T-helper 17 cell (primary cell): ENCODE results near the gene TSEN54. TPM values are rescaled to one million over a fixed set of nuclear protein-coding genes. Genes with fewer than 3 reads are reported as not detected.
A peak's percentile ranks its signal among the peaks of the same experiment; 100 is the strongest.

ENCODE experiments used
- ATAC-seq: fragments of 150-1000 bp; cut with Tn5 transposase; 2 replicates; pipeline ENCODE4 v1.10.0; 2021; ENCODE audit warnings: mild to moderate bottlenecking, moderate library complexity
- DNase-seq, 3 donors: peaks; one replicate each; pipeline versions ENCODE4 v3.0.0 to v3.0.0-alpha.2; 2020 to 2021
- H3K9me3 ChIP-seq: one replicate; pipeline ENCODE4 v1.7.0; 2013; ENCODE audit warnings: low read length, mild to moderate bottlenecking; ENCODE audit not compliant: control insufficient read depth, poor library complexity, severe bottlenecking
- H3K27ac Mint-ChIP-seq: one replicate; pipeline ENCODE4 v1.8.0; 2022; ENCODE audit warnings: mild to moderate bottlenecking, moderate library complexity, mixed read lengths
- H3K27me3 Mint-ChIP-seq: one replicate; pipeline ENCODE4 v1.8.0; 2022; ENCODE audit warnings: mixed read lengths
- H3K36me3 Mint-ChIP-seq: one replicate; pipeline ENCODE4 v1.8.0; 2022; ENCODE audit warnings: low read depth, mixed read lengths
- H3K4me1 Mint-ChIP-seq: one replicate; pipeline ENCODE4 v1.8.0; 2022; ENCODE audit warnings: mild to moderate bottlenecking, mixed read lengths
- H3K4me3 Mint-ChIP-seq: one replicate; pipeline ENCODE4 v1.8.0; 2022; ENCODE audit warnings: mild to moderate bottlenecking, moderate library complexity, mixed read lengths
- total RNA-seq, 4 donors: library from RNA in 2 of 4; stranded (reverse) in 2 of 4; gene quantifications; one replicate each; pipeline ENCODE4 v1.2.3 and lab custom pipeline; 2022 to 2026

TSEN54 gene
- total RNA-seq, 2 donors from 2014 or later, result 49.7 to 56.5 TPM

DNA sequence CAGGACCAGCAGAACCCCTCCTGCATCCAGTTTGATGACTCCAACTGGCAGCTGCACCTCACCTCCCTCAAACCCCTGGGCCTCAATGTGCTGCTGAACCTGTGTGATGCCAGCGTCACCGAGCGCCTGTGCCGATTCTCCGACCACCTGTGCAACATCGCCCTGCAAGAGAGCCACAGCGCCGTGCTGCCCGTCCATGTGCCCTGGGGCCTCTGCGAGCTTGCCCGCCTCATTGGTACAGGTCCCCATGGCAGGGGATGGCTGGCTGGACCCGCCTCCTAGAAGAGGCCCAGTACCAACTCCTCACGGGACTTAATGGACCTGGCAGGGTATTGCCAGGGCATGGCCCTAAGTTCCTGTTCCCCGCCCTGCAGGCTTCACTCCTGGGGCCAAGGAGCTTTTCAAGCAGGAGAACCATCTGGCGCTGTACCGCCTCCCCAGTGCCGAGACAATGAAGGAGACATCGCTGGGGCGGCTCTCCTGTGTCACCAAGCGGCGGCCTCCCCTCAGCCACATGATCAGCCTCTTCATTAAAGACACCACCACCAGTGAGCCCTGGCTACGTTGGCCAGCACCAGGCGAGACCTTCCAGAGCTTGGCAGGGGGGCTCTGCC lies 23.7 kb upstream of the TSEN54 start:
- H3K27ac Mint-ChIP-seq, result no peak overlapping the region
- no peaks in the 10 kb centered on the region for H3K9me3 ChIP-seq
- ATAC-seq (no peak), DNase-seq (no peak)
- no peak overlapping the region for H3K4me3 Mint-ChIP-seq
- H3K27me3 Mint-ChIP-seq, result no peaks in the 10 kb centered on the region
- peaks cover 2% of the 10 kb centered on the region for H3K4me1 Mint-ChIP-seq
- H3K36me3 Mint-ChIP-seq, result no peaks in the 10 kb centered on the region

DNA sequence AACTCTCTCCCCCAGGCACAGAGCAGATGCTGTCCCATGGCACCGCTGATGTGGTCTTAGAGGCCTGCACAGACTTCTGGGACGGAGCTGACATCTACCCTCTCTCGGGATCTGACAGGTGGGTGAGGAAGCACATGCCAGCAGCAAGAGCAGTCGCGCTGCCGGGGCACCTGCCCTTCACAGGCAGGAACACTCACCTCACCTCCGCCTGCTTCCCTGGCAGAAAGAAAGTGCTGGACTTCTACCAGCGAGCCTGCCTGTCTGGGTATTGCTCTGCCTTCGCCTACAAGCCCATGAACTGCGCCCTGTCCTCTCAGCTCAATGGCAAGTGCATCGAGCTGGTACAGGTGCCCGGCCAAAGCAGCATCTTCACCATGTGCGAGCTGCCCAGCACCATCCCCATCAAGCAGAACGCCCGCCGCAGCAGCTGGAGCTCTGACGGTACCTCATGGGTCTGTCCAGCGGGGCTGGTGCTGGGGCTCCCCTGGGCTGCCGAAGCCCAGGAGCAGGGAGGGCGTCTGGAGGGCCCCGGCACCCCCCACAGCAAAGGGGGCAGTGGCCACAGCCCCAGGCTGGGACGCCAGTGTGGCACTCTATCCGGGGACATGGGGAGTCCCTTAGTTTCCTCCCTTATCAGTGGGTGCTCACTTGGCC lies 22.7 kb upstream of the TSEN54 start:
- no peak overlapping the region for H3K4me3 Mint-ChIP-seq
- H3K4me1 Mint-ChIP-seq, result no peaks in the 10 kb centered on the region
- no peaks in the 10 kb centered on the region for H3K9me3 ChIP-seq
- H3K27me3 Mint-ChIP-seq, result no peaks in the 10 kb centered on the region
- DNase-seq, result no peak
- H3K36me3 Mint-ChIP-seq, result no peaks in the 10 kb centered on the region
- H3K27ac Mint-ChIP-seq, result no peak overlapping the region
- ATAC-seq, result no peak

DNA sequence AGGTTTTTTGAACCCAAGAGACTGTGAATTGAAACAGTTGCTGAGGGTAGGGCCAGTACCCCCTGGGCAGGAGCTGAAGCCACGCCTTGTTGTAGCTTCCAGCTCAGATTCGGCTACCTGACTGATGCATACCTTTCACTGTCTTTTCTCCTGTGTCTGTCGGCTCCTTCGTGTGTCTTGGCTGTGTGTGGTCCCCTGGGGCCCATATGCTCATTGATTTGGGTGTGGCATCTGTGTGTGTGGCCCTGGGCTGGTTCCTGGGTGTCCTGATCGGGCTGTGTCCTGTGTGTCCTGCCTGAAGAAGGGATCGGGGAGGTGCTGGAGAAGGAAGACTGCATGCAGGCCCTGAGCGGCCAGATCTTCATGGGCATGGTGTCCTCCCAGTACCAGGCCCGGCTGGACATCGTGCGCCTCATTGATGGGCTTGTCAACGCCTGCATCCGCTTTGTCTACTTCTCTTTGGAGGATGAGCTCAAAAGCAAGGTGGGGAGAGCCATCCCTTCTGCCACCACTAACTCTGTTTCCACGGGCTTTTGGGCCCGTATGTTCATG lies 21.9 kb upstream of the TSEN54 start:
- no peaks in the 10 kb centered on the region for H3K27me3 Mint-ChIP-seq
- H3K36me3 Mint-ChIP-seq, result no peaks in the 10 kb centered on the region
- ATAC-seq (no peak), DNase-seq (no peak)
- H3K9me3 ChIP-seq, result no peaks in the 10 kb centered on the region
- no peaks in the 10 kb centered on the region for H3K4me1 Mint-ChIP-seq
- no peak overlapping the region for H3K27ac Mint-ChIP-seq
- H3K4me3 Mint-ChIP-seq, result no peak overlapping the region

DNA sequence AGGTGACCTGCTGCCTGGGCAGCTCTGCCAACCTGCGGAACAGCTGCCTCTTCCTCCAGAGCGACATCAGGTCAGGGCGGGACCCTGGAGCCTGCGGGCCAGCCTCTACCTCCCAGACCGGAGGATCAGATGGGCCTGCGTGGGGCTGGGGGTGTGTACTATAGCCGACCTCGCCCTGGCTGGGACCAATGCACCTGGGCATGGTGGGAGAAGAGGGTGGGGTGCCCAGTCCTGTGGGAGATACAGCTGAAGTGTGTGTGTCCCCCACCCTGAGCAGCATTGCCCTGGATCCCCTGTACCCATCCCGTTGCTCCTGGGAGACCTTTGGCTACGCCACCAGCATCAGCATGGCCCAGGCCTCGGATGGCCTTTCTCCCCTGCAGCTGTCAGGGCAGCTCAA lies 20.3 kb upstream of the TSEN54 start:
- ATAC-seq (no peak), DNase-seq (no peak)
- Mint-ChIP-seq H3K4me3 (no peak overlapping the region), H3K4me1 (no peaks in the 10 kb centered on the region), H3K27ac (no peak overlapping the region), H3K27me3 (no peaks in the 10 kb centered on the region), H3K36me3 (no peaks in the 10 kb centered on the region)
- no peaks in the 10 kb centered on the region for H3K9me3 ChIP-seq

DNA sequence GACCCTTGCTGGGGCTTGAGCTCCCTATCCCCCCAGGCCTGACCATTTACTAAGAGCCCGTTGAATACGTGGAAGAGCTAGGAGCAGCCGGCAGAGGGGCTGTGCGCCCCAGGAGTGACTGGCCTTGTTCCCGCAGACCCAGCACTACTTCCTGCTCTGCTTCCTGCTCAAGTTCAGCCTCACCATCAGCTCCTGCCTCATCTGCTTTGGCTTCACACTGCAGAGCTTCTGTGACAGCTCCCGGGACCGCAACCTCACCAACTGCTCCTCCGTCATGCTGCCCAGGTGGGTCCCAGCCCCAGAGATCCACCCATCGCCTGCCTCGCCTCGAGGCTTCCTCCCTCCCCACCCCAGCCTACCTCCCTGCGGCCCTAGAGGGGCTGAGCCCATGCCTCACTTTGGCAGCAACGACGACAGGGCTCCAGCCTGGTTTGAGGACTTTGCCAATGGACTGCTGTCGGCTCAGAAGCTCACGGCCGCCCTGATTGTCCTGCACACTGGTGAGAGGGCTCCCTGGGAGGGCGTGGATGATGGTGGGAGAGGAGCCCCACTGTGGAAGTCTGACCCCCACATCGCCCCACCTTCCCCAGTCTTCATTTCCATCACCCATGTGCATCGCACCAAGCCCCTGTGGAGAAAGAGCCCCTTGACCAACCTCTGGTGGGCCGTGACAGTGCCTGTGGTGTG lies 18.1 kb upstream of the TSEN54 start:
- H3K27ac Mint-ChIP-seq, result no peak overlapping the region
- ATAC-seq, result peak; percentile 35
- H3K9me3 ChIP-seq, result no peaks in the 10 kb centered on the region

DNA sequence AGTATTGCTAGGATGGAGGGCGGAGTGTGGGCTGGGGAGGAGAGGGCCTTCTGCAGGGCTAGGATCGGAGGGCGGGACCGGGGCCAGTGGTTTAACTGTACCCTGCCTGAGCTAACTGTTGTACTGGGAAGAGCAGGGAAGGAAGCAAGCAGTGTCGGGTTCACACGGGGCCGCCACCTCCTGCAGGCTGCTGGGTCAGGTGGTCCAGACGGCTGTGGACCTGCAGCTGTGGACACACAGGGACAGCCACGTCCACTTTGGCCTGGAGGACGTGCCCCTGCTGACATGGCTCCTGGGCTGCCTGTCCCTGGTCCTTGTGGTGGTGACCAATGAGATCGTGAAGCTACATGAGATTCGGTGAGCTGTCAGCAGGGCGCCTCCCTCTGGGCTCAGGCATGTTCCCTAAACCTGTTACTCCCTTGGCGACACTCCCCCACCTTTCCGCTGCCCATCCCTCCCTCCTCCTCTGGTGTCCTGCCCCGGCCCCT lies 17.6 kb upstream of the TSEN54 start:
- Mint-ChIP-seq H3K27me3 (no peaks in the 10 kb centered on the region), H3K4me1 (no peaks in the 10 kb centered on the region), H3K27ac (no peak overlapping the region), H3K4me3 (peak overlapping the region; percentile 15), H3K36me3 (no peaks in the 10 kb centered on the region)
- DNase-seq (no peak), ATAC-seq (no peak)
- H3K9me3 ChIP-seq, result no peaks in the 10 kb centered on the region

More for the DNA sequence above, 18.1 kb upstream of the TSEN54 start:
- Mint-ChIP-seq H3K36me3 (no peaks in the 10 kb centered on the region), H3K27me3 (no peaks in the 10 kb centered on the region), H3K4me3 (peak overlapping the region; percentile 15), H3K4me1 (no peaks in the 10 kb centered on the region)
- DNase-seq, result no peak

DNA sequence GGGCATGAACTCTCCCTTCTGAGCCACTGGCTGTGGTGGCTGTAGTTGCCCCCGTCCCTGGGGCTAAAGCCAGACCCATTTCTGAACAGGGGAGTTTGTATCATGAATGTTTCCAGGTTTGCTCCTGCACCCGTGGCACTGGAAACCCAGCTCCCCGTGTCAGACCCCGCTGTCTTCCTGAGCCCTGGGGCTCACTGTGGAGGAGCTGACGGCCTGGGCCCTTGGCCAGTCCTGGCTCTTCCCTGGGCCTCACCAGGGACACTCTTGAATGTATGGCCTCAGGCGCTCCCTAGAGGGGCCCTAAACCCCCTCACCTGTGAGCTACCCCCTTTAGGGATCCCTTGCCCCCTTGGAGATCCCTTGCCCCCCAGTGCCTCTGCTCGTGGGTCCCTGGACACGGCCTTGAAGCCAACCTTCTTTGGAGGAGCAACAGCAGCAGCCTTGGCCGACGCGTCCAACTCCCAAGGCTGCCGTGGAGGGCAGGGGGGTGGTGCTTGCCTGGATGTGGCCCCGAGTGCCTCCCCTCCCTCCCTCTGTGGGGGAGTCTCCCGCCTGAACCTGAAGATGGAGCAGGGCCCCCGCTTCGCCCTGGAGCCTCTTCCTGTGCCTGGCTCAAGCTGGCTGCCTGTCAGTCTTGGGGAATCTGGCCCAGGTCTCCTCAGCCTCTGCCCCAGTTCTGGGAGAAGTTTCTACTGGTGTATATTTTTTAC lies 16.9 kb upstream of the TSEN54 start:
- Mint-ChIP-seq H3K36me3 (no peaks in the 10 kb centered on the region), H3K27ac (no peak overlapping the region), H3K4me1 (no peaks in the 10 kb centered on the region), H3K4me3 (no peak overlapping the region), H3K27me3 (no peaks in the 10 kb centered on the region)
- H3K9me3 ChIP-seq, result no peaks in the 10 kb centered on the region
- ATAC-seq, result no peak
- no peak for DNase-seq

DNA sequence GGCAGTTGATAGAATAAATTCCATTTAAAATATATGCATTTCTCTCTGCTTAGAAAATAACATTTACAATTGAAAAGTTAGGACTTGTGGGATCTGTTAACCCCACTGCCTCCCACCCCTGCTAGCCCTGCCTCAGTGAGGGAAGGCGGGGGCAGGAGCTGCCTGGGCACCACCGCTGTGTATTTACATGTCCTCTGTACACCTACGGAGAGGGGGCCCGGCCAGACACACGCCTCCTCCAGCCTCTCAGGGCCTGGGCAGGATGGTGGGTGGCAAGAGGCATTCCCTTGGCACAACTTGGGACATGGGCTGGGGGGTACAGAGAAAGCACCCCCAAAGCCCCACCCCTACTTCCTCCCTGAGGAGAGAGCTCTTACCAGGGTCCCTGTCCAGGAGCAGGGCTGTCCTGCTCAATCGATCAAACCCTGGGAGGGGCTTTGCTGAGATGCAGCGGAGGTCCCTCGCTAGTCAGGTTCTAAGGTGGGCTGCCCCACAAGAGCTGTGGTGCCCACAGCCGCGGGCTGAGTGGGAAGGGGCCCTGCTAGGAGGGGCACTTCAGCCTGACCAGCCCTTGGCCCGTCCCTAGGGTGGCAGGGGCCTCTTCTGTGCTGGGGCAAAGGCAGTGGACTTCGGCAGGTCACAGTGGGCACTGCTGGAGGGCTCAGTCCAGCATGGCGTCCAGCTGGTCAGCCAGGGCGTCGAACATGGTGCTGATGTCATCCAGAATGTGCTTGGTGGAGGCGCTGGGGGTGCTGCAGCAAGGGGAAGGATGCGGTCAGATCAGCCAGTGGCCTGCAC lies 15.7 kb upstream of the TSEN54 start:
- Mint-ChIP-seq H3K27ac (no peak overlapping the region), H3K4me3 (no peak overlapping the region), H3K4me1 (no peaks in the 10 kb centered on the region)

DNA sequence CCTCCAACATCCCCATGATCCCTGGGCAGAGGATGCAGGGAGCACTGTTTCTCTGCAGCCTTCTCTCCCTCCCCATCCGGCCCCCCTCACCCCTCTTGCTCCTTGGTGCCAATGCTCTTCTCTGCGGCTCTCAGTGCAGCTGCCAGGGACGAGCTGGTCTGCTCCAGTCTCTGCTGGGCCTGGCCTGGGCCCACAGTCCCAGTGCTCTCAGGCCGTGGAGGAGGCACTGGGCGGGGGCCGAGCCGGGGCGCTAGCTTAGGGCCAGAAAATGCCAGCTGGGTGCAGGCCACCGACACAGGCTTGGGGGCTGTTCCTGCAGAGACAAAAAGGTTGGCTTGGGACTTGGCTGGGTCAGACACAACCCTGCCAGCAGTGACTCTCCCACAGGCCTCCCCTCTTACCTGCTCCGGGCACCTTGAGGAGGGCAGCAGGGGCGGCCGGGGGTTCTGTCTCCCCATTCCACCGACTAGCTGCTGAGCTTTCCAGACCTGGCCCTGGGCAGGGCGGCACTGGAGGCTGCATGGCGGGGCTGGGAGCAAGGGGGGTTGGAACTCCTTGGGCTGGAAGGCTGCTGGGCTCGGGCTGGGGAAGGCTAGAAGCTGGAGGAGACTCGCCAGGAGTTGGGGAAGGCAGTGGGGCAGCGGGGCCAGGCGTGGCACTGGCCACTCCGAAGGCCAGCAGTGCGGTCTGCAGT lies 14.8 kb upstream of the TSEN54 start:
- no peaks in the 10 kb centered on the region for H3K9me3 ChIP-seq
- ATAC-seq, result no peak
- Mint-ChIP-seq H3K4me1 (no peaks in the 10 kb centered on the region), H3K27me3 (no peaks in the 10 kb centered on the region), H3K36me3 (no peaks in the 10 kb centered on the region), H3K27ac (no peak overlapping the region), H3K4me3 (no peak overlapping the region)
- no peak for DNase-seq

More for the DNA sequence above, 15.7 kb upstream of the TSEN54 start:
- Mint-ChIP-seq H3K36me3 (no peaks in the 10 kb centered on the region), H3K27me3 (no peaks in the 10 kb centered on the region)
- ATAC-seq (no peak), DNase-seq (no peak)
- H3K9me3 ChIP-seq, result no peaks in the 10 kb centered on the region

DNA sequence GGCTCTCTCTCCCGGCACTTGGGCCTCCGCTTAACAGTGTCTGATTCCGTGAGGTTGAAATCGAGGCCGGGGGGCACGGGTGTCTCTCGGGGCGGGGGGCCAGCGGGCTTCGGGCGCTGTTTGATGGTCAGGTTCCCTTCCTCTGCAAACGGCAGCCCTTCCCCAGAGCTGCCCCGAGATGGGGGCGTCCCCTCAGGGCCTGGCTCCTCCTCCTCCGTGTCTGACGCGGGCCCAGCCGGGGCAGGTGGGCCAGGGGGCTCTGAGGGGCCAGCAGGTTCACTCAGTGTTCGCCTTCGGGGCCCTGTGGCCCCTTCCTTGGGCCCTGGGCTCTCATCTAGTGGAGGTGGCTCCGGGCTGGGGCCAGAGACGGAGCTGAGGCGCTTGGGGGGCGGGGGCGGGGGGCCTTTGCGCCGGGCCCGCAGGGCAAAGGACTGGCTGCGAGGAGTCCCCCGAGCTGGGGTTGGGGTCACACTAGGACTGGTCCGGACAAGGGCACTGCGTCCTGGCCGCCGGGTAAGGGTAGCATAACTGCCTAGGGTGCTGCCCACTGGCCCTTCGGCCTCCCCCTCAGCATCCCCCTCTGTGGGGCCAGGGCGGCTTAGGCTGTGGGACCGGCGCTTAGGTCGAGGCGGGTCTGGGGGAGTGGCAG lies 14.1 kb upstream of the TSEN54 start:
- DNase-seq (no peak), ATAC-seq (no peak)
- Mint-ChIP-seq H3K4me1 (no peaks in the 10 kb centered on the region), H3K36me3 (no peaks in the 10 kb centered on the region), H3K4me3 (no peak overlapping the region), H3K27me3 (no peaks in the 10 kb centered on the region), H3K27ac (no peak overlapping the region)
- no peaks in the 10 kb centered on the region for H3K9me3 ChIP-seq

DNA sequence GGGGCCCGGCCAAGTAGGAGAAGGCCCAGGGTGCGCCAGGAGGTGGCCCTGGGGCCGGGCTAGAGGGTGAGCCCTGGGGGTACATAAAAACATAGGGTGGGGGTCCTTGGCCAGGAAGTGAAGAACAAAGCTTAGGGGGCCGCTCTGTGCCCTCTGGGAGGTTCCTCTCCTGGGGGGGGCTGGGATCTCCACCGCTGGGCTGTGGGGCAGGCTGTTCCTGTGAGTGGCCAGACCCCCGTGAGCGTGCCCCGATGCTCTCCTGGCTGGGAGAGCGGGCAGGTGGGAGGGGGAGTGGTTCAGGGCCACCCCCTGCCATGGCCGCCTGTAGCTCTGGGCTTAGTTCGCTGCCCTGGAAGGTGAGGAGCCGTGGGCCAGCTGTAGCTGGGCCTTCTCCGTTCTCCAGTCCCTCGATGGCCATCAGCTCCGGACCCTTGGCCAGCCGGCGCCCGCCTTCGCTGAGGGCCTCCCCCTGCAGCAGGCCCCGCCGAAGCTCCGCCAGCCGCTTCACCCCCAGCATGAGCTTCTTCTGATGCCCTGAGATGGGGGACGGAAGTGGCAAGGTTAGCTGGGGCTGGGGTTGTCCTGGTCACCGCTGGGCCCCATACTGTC lies 13.5 kb upstream of the TSEN54 start:
- no peaks in the 10 kb centered on the region for H3K27me3 Mint-ChIP-seq
- H3K27ac Mint-ChIP-seq, result no peak overlapping the region
- no peaks in the 10 kb centered on the region for H3K9me3 ChIP-seq
- H3K4me3 Mint-ChIP-seq, result no peak overlapping the region
- ATAC-seq (no peak), DNase-seq (no peak)
- no peaks in the 10 kb centered on the region for H3K36me3 Mint-ChIP-seq
- no peaks in the 10 kb centered on the region for H3K4me1 Mint-ChIP-seq
